Gastrocnemius medialis (tissue), 4 donors: ENCODE data around the gene XRN2.

Source experiments
- CTCF ChIP-seq, 5 experiments: fragments of 450-650 bp in 3 of 5; fragments of 200-600 bp in 2 of 5; sonication (generic) in 2 of 5; IDR thresholded peaks in 4 of 5; conservative IDR thresholded peaks in 1 of 5; 1 replicate in 4 of 5; 2 replicates in 1 of 5; pipeline ENCODE4 v1.5.1; 2016 to 2019; ENCODE audit warnings: antibody characterized with exemption in 5 of 5, mild to moderate bottlenecking in 3 of 5, moderate library complexity in 3 of 5
- POLR2A ChIP-seq, 2 donors: fragments of 450-650 bp; IDR thresholded peaks; one replicate each; pipeline ENCODE4 v1.6.1; 2017; ENCODE audit warnings: antibody characterized with exemption in 2 of 2, mild to moderate bottlenecking in 2 of 2, moderate library complexity in 2 of 2

DNA sequence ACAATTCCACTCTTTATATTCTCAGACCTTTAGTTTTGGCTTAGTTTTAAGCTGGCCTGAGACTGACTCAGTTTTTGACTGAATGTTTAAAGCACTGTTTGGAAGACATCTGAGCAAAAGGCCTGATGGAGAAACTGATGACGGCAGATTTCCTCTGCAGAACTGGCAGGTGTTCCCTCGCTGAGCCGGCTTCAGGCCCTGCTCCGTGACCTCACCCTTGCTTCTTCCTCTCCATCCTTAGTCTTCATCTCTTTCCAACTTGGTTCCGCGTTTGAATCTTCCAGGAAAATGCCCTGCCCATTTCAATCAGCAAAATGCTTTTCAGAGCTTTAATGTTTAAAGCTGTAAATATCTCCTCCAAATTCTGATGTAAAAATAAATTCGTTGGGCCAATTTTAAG is 87.6 kb downstream of the XRN2 start:
- TF ChIP-seq CTCF (IDR thresholded peaks at IDR 0.05 in 4 of 5, conservative IDR thresholded peaks at IDR 0.05 in 1 of 5) (no peak), POLR2A (IDR thresholded peaks at IDR 0.05) (no peak)
